ENCODE measurements around the gene APC2.

GRCh38 chr19:1475751-1476437, 26.0 kb downstream of the APC2 start:
- TF ChIP-seq CTCF (IDR thresholded peaks at IDR 0.05; ENCODE audit: low read depth, low read length, missing input control) = no peak
- TF ChIP-seq YY1 (IDR thresholded peaks at IDR 0.05) = no peak
- no peak for TF ChIP-seq REST (IDR thresholded peaks at IDR 0.05)
- TF ChIP-seq SP1 (IDR thresholded peaks at IDR 0.05) = no peak
- TF ChIP-seq HNF4G (IDR thresholded peaks at IDR 0.05) = no peak
- no peak for TF ChIP-seq ATF3 (IDR thresholded peaks at IDR 0.05)
- TF ChIP-seq MAX (IDR thresholded peaks at IDR 0.05) = no peak
- TF ChIP-seq GABPA (IDR thresholded peaks at IDR 0.05 in 1 of 2, conservative IDR thresholded peaks at IDR 0.05 in 1 of 2) = no peak
